ENCODE measurements around the gene SLC25A25. TPM values are rescaled to one million over a fixed set of nuclear protein-coding genes. Genes with fewer than 3 reads are reported as not detected.
A peak's percentile ranks its signal among the peaks of the same experiment; 100 is the strongest.

The SLC25A25 gene
- total and polyA plus RNA-seq, 3 experiments from 2014 or later, result 17.7 to 19.8 (median 17.8) TPM

DNA sequence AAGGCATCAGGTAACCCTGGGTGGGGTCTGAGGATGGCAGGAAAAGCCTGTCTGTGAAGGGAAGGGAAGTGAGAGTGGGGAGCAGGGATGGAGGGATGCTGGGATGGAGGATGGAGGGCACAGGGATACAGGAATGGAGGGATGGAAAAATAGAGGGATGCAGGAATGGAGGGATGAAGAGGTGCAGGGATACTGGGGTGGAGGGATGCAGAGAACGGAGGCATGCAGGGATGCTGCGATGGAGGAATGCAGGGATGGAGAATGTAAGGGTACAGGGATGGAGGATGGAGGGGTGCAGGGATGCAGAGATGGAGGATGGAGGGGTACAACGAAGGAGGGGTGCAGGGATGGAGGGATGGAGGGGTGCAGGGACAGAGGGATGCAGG, 50.4 kb downstream of the SLC25A25 start:
- no peaks in the 10 kb centered on the region for H3K27me3 Mint-ChIP-seq
- peaks cover 0 to 36% (median 2%) of the 10 kb centered on the region in 3 donors for H3K36me3 Mint-ChIP-seq
- peaks cover 4 to 9% (median 6%) of the 10 kb centered on the region in 3 donors for H3K4me1 Mint-ChIP-seq
- H3K4me3 Mint-ChIP-seq, result no peak overlapping the region
- no peaks in the 10 kb centered on the region for H3K9me3 Mint-ChIP-seq
- Histone ChIP-seq H3K27me3 (ENCODE audit: insufficient read depth, low read length, poor library complexity, severe bottlenecking) (no peaks in the 10 kb centered on the region), H3K27ac (ENCODE audit: low read depth, low read length) (no peak overlapping the region), H3K4me3 (ENCODE audit: low read length) (no peak overlapping the region), H3K9me3 (ENCODE audit: low read length) (no peaks in the 10 kb centered on the region), H3K36me3 (ENCODE audit: insufficient read depth, low read length) (peaks cover 10% of the 10 kb centered on the region), H3K4me1 (ENCODE audit: insufficient read depth, low read length) (peaks cover 11% of the 10 kb centered on the region)
- ChIA-PET POLR2A (interaction anchor here (0.5 kb wide), 1 partner anchor 59 kb away, joined by 3 read pairs; no protein-coding TSS in a partner anchor), CTCF (interaction anchor here (0.9 to 3.3 kb wide), 13 partner anchors 9 to 179 kb away, joined by 3 to 31 read pairs (median 7); partner anchors contain the start of genes EEIG1 and PTGES2)
- DNase-seq, result no peak
- peak overlapping the region in 1 of 8 donors; percentile 94 for H3K27ac Mint-ChIP-seq

DNA sequence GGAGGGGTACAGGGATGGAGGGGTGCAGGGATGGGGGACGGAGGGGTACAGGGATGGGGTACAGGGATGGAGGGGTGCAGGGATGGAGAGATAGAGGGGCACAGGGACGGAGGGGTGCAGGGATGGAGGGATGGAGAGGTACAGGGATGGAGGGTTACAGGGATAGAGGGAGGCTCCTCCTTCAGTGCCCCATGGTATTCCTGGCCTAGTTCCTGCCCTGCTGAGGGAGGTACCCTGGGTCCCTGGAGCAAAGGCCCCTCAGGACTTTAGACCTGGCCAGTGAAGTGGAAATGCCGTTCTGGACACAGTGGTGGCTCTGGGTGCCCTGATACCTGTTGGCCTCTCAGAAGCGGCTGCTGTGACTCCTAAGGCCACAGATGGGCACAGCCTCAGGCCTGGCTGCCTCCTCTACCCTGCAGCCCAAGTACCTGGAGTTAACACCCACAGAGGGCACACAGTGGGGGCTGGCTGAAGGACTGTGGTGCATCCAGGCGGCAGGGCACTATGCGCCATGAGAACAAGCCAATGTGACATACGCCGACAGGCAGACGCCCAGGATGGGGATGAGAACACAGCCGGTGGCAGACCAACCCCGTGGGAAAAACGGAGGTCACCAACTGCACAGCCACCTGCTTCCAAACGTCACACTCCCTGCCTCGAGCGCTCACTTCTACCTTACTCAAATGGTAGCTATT, 51.1 kb downstream of the SLC25A25 start:
- Mint-ChIP-seq H3K4me3 (no peak overlapping the region), H3K9me3 (no peaks in the 10 kb centered on the region)

GRCh38 chr9:128120061-128120740, 52.2 kb downstream of the SLC25A25 start:
- H3K27ac Mint-ChIP-seq, result peak overlapping the region in 1 of 8 donors; percentile 36

More for the DNA sequence above, 51.1 kb downstream of the SLC25A25 start:
- peaks cover 4 to 9% (median 6%) of the 10 kb centered on the region in 3 donors for H3K4me1 Mint-ChIP-seq
- no peak overlapping the region for H3K27ac ChIP-seq (ENCODE audit: low read depth, low read length)
- H3K27ac Mint-ChIP-seq, result no peak overlapping the region
- ChIA-PET CTCF (interaction anchor here (0.7 kb wide), 1 partner anchor 175 kb away, joined by 3 read pairs; no protein-coding TSS in a partner anchor), POLR2A (no interaction called here)
- H3K9me3 ChIP-seq (ENCODE audit: low read length), result no peaks in the 10 kb centered on the region
- peaks cover 10% of the 10 kb centered on the region for H3K36me3 ChIP-seq (ENCODE audit: insufficient read depth, low read length)
- no peaks in the 10 kb centered on the region for H3K27me3 ChIP-seq (ENCODE audit: insufficient read depth, low read length, poor library complexity, severe bottlenecking)
- no peak overlapping the region for H3K4me3 ChIP-seq (ENCODE audit: low read length)
- H3K27me3 Mint-ChIP-seq, result no peaks in the 10 kb centered on the region
- peak in 1 of 5 donors; percentile 36 for DNase-seq
- peaks cover 11% of the 10 kb centered on the region for H3K4me1 ChIP-seq (ENCODE audit: insufficient read depth, low read length)
- H3K36me3 Mint-ChIP-seq, result peaks cover 0 to 38% (median 0%) of the 10 kb centered on the region in 3 donors

DNA sequence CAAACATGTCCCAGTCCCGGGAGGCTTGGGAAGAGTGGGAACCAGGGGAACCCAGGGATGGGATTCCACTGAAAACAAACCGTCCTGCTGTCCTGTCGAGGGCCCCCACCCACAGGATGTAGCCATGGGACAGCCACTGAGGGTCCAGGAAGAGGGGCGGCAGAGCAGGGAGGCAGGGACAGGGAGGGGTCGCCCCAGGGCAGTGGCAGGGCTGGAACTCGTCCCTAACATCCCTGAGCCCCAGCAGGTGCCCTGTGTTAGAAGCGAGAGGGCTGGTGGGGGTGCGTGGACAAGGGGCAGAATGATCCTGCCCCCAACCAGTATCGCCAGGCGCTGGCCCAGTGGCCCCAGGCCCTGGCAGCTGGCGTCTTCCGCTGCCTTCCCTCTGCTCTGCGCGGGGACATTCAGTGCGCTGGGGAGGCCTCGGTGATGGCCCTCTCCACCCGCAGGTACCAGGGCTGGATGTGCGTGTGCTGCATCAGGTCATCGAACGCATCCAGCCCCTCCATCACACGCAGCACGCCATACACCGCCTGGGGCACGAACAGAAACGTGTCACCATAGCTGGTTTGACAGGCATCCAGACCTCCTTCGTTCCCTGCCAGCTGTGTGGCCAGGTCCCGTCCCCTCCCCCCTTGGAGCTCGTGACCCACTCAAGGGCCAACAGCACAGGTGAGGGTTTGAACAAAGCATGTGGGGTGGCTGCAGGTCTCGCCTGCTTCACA, 52.9 kb downstream of the SLC25A25 start:
- ChIA-PET POLR2A (no interaction called here), CTCF (interaction anchor here (1.0 to 1.4 kb wide), 2 partner anchors 41 to 166 kb away, joined by 3 to 4 read pairs; no protein-coding TSS in a partner anchor)
- peak overlapping the region in 2 of 8 donors; percentile 61 to 68 for H3K27ac Mint-ChIP-seq
- Histone ChIP-seq H3K27me3 (ENCODE audit: insufficient read depth, low read length, poor library complexity, severe bottlenecking) (no peaks in the 10 kb centered on the region), H3K4me1 (ENCODE audit: insufficient read depth, low read length) (peaks cover 25% of the 10 kb centered on the region), H3K36me3 (ENCODE audit: insufficient read depth, low read length) (peaks cover 5% of the 10 kb centered on the region), H3K27ac (ENCODE audit: low read depth, low read length) (no peak overlapping the region), H3K4me3 (ENCODE audit: low read length) (no peak overlapping the region), H3K9me3 (ENCODE audit: low read length) (no peaks in the 10 kb centered on the region)
- H3K9me3 Mint-ChIP-seq, result no peaks in the 10 kb centered on the region
- H3K4me1 Mint-ChIP-seq, result peaks cover 15 to 22% (median 19%) of the 10 kb centered on the region in 3 donors
- H3K36me3 Mint-ChIP-seq, result peaks cover 0 to 42% (median 0%) of the 10 kb centered on the region in 3 donors
- peak in 1 of 5 donors; percentile 45 for DNase-seq
- no peak overlapping the region for H3K4me3 Mint-ChIP-seq
- H3K27me3 Mint-ChIP-seq, result no peaks in the 10 kb centered on the region

More at GRCh38 chr9:128120061-128120740, 52.2 kb downstream of the SLC25A25 start:
- H3K36me3 Mint-ChIP-seq, result peaks cover 0 to 41% (median 0%) of the 10 kb centered on the region in 3 donors
- CTCF ChIA-PET, result interaction anchor here (0.7 to 1.0 kb wide), 2 partner anchors 41 to 176 kb away, joined by 3 to 4 read pairs; no protein-coding TSS in a partner anchor
- peak overlapping the region in 1 of 7 donors; percentile 45 for H3K4me3 Mint-ChIP-seq
- H3K27ac ChIP-seq (ENCODE audit: low read depth, low read length), result no peak overlapping the region
- H3K9me3 ChIP-seq (ENCODE audit: low read length), result no peaks in the 10 kb centered on the region
- H3K27me3 ChIP-seq (ENCODE audit: insufficient read depth, low read length, poor library complexity, severe bottlenecking), result no peaks in the 10 kb centered on the region
- peaks cover 18% of the 10 kb centered on the region for H3K4me1 ChIP-seq (ENCODE audit: insufficient read depth, low read length)
- no peaks in the 10 kb centered on the region for H3K27me3 Mint-ChIP-seq
- H3K9me3 Mint-ChIP-seq, result no peaks in the 10 kb centered on the region
- peaks cover 5% of the 10 kb centered on the region for H3K36me3 ChIP-seq (ENCODE audit: insufficient read depth, low read length)
- peak in 1 of 5 donors; percentile 42 for DNase-seq
- H3K4me3 ChIP-seq (ENCODE audit: low read length), result no peak overlapping the region
- POLR2A ChIA-PET, result no interaction called here
- H3K4me1 Mint-ChIP-seq, result peaks cover 10 to 15% (median 12%) of the 10 kb centered on the region in 3 donors

DNA sequence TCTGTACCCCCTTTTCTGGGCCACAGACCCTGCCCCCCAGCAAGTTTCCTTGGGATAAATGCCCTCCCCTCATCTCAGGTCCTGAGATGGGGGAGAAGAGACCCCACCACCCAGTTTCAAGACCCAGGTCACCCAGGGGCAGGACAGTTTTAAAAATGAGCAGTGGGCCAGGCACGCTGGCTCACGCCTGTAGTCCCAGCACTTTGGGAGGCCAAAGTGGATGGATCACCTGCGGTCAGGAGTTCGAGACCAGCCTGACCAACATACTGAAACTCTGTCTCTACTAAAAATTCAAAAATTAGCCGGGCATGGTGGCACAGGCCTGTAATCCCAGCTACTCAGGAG, 53.4 kb downstream of the SLC25A25 start:
- H3K27me3 Mint-ChIP-seq, result no peaks in the 10 kb centered on the region
- no peaks in the 10 kb centered on the region for H3K9me3 Mint-ChIP-seq
- no peak overlapping the region for H3K27ac ChIP-seq (ENCODE audit: low read depth, low read length)
- H3K27me3 ChIP-seq (ENCODE audit: insufficient read depth, low read length, poor library complexity, severe bottlenecking), result no peaks in the 10 kb centered on the region
- H3K4me3 Mint-ChIP-seq, result no peak overlapping the region
- H3K4me1 ChIP-seq (ENCODE audit: insufficient read depth, low read length), result peaks cover 30% of the 10 kb centered on the region
- H3K36me3 Mint-ChIP-seq, result peaks cover 0 to 43% (median 0%) of the 10 kb centered on the region in 3 donors
- ChIA-PET CTCF (interaction anchor here (1.4 kb wide), 1 partner anchor 167 kb away, joined by 3 read pairs; no protein-coding TSS in a partner anchor), POLR2A (no interaction called here)
- H3K4me1 Mint-ChIP-seq, result peaks cover 20 to 28% (median 25%) of the 10 kb centered on the region in 3 donors
- DNase-seq, result no peak
- peaks cover 5% of the 10 kb centered on the region for H3K36me3 ChIP-seq (ENCODE audit: insufficient read depth, low read length)
- H3K4me3 ChIP-seq (ENCODE audit: low read length), result no peak overlapping the region
- H3K27ac Mint-ChIP-seq, result peak overlapping the region in 1 of 8 donors; percentile 68
- no peaks in the 10 kb centered on the region for H3K9me3 ChIP-seq (ENCODE audit: low read length)

DNA sequence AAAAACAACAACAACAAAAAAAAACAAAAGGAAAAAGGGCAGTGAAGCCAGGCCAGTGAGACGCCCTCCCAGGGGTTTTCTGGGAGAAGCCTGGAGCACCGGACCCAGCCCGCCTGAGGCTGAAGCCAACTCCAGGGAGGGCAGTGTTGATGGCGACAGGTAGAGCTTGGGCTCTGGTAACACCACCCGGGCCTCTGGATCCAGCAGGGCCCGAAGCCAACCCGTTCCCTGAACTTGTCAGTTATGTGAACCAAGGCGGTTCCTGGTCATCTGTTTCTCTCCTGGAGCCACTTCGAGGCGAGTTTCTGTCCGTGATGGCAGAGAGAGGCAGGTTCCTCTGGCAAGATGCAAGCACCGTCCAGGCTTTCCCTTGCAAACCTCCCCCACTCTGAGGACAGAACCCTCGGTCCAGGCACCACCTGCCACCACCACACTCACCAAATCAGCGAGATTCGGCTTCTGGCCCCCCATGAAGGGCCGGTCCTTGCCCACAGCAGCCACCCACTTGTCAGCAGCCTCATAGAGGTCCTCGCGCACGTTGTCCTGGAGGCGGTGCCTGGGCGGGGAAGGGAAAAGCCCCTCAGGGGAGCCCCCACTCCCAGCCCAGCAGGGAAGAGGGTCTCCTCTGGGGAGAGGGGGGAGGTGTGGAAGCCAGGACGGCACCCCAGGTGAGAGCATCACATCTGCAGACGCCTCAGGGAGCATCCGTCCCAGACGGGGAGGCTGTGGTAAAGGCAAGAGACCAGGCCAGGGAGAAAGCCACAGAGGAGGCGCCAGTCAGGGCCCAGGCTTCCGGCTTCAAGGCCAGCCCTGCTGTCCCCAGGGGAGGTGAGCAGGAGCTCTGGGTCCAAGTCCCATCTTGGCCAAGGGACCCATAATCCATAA, 54.1 kb downstream of the SLC25A25 start:
- Histone ChIP-seq H3K4me1 (ENCODE audit: insufficient read depth, low read length) (peaks cover 35% of the 10 kb centered on the region), H3K27me3 (ENCODE audit: insufficient read depth, low read length, poor library complexity, severe bottlenecking) (no peaks in the 10 kb centered on the region), H3K4me3 (ENCODE audit: low read length) (no peak overlapping the region), H3K27ac (ENCODE audit: low read depth, low read length) (no peak overlapping the region), H3K36me3 (ENCODE audit: insufficient read depth, low read length) (peaks cover 5% of the 10 kb centered on the region), H3K9me3 (ENCODE audit: low read length) (no peaks in the 10 kb centered on the region)
- Mint-ChIP-seq H3K4me1 (peaks cover 20 to 28% (median 25%) of the 10 kb centered on the region in 3 donors), H3K9me3 (no peaks in the 10 kb centered on the region), H3K27ac (no peak overlapping the region), H3K36me3 (peaks cover 0 to 43% (median 0%) of the 10 kb centered on the region in 3 donors), H3K27me3 (no peaks in the 10 kb centered on the region), H3K4me3 (no peak overlapping the region)
- peak in 1 of 5 donors; percentile 44 for DNase-seq
- CTCF ChIA-PET, result interaction anchor here (1.4 kb wide), 1 partner anchor 168 kb away, joined by 3 read pairs; no protein-coding TSS in a partner anchor
- POLR2A ChIA-PET, result no interaction called here

DNA sequence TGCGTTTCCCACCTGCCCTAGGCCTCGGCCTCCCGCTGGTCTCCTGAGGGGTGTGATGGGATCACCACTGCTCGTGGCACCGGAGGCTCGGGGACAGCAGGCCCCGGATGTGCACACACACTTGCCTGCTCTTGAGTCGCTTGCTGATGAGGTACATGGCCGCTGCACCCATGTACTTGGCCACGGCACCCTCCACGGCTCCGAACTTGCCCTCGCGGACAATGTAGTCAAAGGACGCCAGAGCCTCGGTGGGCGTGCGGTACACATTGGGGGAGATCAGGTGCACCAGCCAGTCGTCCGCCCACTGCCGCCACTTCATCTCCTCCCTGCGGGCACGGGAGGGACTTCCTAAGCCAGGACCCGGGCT, 54.8 kb downstream of the SLC25A25 start:
- POLR2A ChIA-PET, result no interaction called here
- Histone ChIP-seq H3K36me3 (ENCODE audit: insufficient read depth, low read length) (peaks cover 5% of the 10 kb centered on the region), H3K4me1 (ENCODE audit: insufficient read depth, low read length) (peaks cover 29% of the 10 kb centered on the region), H3K9me3 (ENCODE audit: low read length) (no peaks in the 10 kb centered on the region), H3K4me3 (ENCODE audit: low read length) (no peak overlapping the region), H3K27ac (ENCODE audit: low read depth, low read length) (no peak overlapping the region), H3K27me3 (ENCODE audit: insufficient read depth, low read length, poor library complexity, severe bottlenecking) (no peaks in the 10 kb centered on the region)
- Mint-ChIP-seq H3K27me3 (peaks cover 0 to under 1% of the 10 kb centered on the region in 2 donors), H3K27ac (no peak overlapping the region), H3K9me3 (no peaks in the 10 kb centered on the region), H3K36me3 (peaks cover 0 to 44% (median 0%) of the 10 kb centered on the region in 3 donors), H3K4me1 (peaks cover 16 to 25% (median 21%) of the 10 kb centered on the region in 3 donors), H3K4me3 (no peak overlapping the region)
- DNase-seq, result peak in 1 of 5 donors; percentile 40
- CTCF ChIA-PET, result no interaction called here
